EH (cell line): ENCODE data around the gene PGF.

Source experiments
- DNase-seq: peaks from one replicate; pipeline ENCODE4 v3.0.0-alpha.2; 2015; ENCODE audit warnings: low read depth

PGF gene

GRCh38 chr14:74956280-74957072 lies 1.1 kb upstream of the PGF start:
- DNase-seq, result no peak

DNA sequence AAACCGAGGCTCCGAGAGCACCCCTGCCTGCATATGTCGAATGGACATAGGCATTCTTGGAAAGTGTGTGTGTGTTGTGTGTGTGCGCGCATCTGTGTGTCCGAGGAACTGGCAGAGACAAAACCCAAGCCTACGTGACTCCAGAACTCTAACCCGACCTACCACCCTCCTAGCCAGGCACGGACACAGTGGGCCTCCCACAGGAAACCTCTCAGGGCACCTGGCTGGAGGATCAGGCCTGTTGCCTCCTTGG lies 556 bp upstream of the PGF start:
- no peak for DNase-seq

DNA sequence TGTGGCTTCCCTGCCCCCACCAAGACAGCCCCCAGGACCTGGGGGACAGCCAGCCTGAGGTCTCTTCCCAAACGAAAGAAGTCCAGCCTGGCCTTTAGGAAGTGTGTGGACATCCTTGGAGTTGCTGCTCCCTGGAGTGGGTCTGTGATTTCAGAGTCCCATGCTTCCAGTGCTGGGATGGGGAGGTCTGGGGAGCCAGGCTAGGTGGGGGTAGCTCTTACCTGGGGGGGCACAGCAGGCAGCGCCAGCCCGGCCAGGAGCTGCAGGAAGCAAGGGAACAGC lies 509 bp downstream of the PGF start:
- DNase-seq, result no peak

- DNase-seq, result no peak
Observed at GRCh38 chr14:74954232-74954946, 1.0 kb downstream of the PGF start.

DNA sequence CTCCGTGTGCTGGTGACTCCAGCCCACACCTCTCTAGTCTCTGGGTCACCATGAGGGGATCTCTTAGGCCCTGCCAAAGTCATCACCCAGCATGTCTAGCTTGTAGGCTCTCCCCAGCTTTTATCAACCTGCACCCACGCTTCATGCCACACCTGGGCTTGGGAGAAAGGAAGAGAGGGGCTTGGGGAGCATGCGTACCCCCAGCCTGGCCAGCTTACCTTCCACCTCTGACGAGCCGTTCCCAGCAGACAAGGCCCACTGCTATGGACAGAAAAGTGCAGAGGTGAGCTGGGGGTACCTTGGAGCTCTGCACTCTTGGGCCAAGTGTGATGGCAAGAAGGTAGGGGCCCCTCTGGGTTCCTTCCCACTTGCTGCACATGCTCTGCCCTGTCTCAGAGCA lies 1.7 kb downstream of the PGF start:
- DNase-seq, result no peak

DNA sequence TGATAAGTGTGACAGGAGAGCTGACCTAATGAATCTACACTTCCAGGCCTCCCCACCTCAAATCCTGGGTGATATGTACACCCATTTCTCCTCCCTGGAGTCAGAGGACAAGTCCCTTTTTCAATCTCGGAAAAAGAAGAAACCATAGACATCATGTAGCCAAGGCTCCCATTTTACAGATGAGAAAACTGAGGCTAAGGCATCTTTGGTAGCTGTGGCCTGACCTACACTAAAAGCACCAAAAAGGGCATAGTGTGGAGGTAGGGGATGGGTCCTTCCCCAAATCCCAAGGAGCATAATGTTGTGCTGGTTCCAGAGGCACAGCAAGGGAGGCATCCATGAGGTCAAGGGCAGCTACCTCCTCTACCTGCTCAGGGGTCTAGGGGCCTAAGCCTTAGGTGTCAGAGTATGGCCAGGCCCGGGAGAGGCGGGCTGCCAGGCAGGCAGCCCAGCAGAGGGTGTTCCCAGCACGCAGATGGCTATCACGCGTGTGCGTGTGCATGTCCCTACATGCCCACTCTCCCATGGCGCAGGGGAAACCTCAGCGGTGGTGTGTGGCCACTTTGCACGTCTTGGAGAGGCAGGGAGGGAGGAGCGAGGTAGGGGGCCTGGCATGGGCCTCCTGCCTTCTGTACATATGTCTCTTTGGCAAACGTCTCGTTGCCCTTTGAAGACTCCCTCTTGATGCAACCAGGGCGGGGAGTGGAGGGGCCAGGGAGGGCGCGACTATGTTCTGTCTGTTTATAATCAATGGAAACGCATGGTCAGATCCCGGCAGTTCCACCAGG lies 2.5 kb downstream of the PGF start:
- no peak for DNase-seq

GRCh38 chr14:74952180-74952665 lies 3.2 kb downstream of the PGF start:
- no peak for DNase-seq

- DNase-seq, result no peak
Observed at GRCh38 chr14:74951443-74952179, 3.8 kb downstream of the PGF start.

GRCh38 chr14:74950795-74951442 lies 4.5 kb downstream of the PGF start:
- peak; percentile 26 for DNase-seq

- DNase-seq, result no peak
Observed at GRCh38 chr14:74949859-74950573, 5.4 kb downstream of the PGF start.

- DNase-seq, result no peak
Observed at GRCh38 chr14:74949191-74949601, 6.2 kb downstream of the PGF start.

DNA sequence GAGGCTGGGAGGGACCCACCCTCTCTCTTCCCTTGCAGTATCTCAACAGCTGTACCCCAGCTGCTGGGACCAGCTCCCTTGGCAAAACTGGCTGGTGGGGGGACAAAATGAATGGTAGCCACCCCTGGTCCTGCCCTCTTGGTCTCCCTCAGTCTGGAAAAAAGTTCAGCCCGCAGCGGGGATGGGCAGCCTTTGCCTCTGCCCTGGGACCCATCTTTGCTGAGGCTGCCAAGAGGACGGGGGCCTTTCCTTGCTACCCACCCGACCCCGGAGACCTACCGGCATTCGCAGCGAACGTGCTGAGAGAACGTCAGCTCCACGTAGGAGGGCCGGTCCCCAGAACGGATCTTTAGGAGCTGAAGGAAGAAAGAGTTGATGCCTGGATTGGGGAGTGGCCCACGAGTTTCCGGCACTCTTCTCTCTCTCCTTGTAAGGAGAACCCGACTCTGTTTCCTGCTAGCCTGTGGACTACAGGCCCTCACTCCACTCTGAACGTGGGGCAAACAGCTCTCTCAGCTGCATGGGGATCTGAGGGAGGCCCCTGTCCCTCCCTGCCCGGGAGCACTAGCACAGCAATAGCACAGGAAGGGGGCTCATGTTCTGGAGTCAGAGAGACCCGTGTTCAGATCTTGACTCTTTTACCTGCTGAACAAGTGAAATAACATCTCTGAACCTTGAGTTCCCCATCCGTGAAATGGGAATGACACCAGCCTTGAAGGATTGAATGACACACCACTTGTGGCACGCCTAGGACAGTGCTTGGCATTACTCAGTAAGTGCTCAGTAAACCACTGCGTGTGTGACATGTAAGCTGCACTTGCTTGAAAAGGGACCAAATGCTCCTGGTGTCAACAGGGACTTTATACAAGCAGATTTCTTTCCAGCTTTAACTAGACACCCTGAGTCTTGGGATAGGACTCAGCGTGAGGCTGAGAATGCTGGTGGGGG lies 6.9 kb downstream of the PGF start:
- peak; percentile 34 for DNase-seq

DNA sequence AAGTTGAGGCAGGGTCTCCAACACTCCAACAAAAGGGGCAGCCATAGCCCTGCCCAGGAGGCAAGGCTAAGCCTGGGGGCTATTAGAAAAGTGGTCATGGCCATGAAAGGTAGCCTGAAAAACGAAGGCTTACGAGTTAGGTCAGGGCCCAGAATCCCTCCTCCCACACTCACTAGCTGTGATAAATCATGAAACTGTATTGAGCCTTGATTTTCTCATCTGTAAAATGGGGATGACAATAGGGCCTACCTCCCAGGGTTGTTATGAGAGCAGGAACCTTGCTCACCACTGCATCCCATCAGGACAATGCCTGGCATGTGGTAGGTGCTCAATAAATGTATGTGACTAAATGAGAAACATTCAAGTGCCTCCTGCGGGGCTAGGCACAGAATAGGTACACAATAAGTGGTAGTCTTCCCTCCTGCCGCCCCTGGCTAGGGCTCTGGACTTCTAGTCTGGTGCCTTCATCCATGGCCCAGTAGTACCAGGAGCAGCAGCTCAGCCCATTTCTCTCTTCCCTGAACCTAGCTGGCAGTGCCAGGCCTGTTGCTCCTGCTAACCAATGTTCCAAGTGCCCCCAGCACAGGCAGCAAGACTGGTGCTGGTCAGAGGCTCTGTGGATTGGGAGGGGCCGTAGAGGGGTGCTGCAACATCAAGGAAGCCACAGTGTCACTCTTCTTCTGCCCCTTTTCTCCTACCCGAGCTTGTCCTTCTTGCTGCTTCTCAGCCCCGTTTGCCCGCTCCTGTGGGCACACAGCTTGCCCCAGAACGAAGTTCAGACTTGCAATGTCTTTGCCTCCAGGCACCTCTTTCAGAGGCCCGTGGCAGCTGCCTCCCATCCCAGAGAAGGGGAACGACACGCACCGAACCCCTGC lies 7.8 kb downstream of the PGF start:
- DNase-seq, result no peak

GRCh38 chr14:74946659-74947281 lies 8.6 kb downstream of the PGF start:
- no peak for DNase-seq

GRCh38 chr14:74945852-74946658 lies 9.3 kb downstream of the PGF start:
- peak; percentile 70 for DNase-seq

- peak; percentile 30 for DNase-seq
Observed at GRCh38 chr14:74945261-74945851, 10.0 kb downstream of the PGF start.

GRCh38 chr14:74942608-74943007 lies 12.8 kb downstream of the PGF start:
- DNase-seq, result no peak
